GM18517 (cell line): ENCODE measurements around the gene ABHD17C.

Experiments used
- ATAC-seq: cut with Tn5 transposase; IDR thresholded peaks from one replicate; pipeline ENCODE4 v1.9.1; 2021; ENCODE audit warnings: mild to moderate bottlenecking, moderate library complexity; ENCODE audit not compliant: unreplicated experiment

Gene ABHD17C

GRCh38 chr15:80785335-80785734, 90.2 kb downstream of the ABHD17C start:
- ATAC-seq, result no peak

GRCh38 chr15:80785811-80786354, 90.8 kb downstream of the ABHD17C start:
- no peak for ATAC-seq

GRCh38 chr15:80787316-80787715, 92.2 kb downstream of the ABHD17C start:
- no peak for ATAC-seq

GRCh38 chr15:80788536-80788935, 93.4 kb downstream of the ABHD17C start:
- ATAC-seq, result no peak

GRCh38 chr15:80789296-80789695, 94.2 kb downstream of the ABHD17C start:
- ATAC-seq, result no peak

- ATAC-seq, result no peak
Observed at GRCh38 chr15:80789796-80790195, 94.7 kb downstream of the ABHD17C start.

- no peak for ATAC-seq
Observed at GRCh38 chr15:80790236-80790635, 95.1 kb downstream of the ABHD17C start.

- no peak for ATAC-seq
Observed at GRCh38 chr15:80791004-80791403, 95.9 kb downstream of the ABHD17C start.

GRCh38 chr15:80796407-80796806, 101.3 kb downstream of the ABHD17C start:
- no peak for ATAC-seq

- no peak for ATAC-seq
Observed at GRCh38 chr15:80798911-80799310, 103.8 kb downstream of the ABHD17C start.

GRCh38 chr15:80800067-80800466, 105.0 kb downstream of the ABHD17C start:
- ATAC-seq, result no peak

GRCh38 chr15:80801891-80802680, 107.0 kb downstream of the ABHD17C start:
- no peak for ATAC-seq

GRCh38 chr15:80803580-80804525, 108.7 kb downstream of the ABHD17C start:
- ATAC-seq, result no peak

GRCh38 chr15:80804970-80805495, 109.9 kb downstream of the ABHD17C start:
- no peak for ATAC-seq
